Lower lobe of right lung (tissue), 2 donors: ENCODE results near the gene MOXD1. TPM values are rescaled to one million over a fixed set of nuclear protein-coding genes. Genes with fewer than 3 reads are reported as not detected.
"Not testable (repeated sequence)": the region's sequence is repeated elsewhere in the genome, so short reads cannot be mapped to it uniquely, and the experiment has no call there.

Experiments
- ATAC-seq, 2 donors: fragments of 200-7000 bp; cut with Tn5 transposase; one replicate each; pipeline ENCODE4 v1.9.1; 2020 to 2022; ENCODE audit warnings: mild to moderate bottlenecking in 2 of 2, moderate library complexity in 2 of 2
- DNase-seq: peaks from one replicate; pipeline ENCODE4 v3.0.0-alpha.2; 2020
- H3K27ac ChIP-seq: fragments of 200-600 bp; one replicate; pipeline ENCODE4 v1.8.0; 2022
- H3K27me3 ChIP-seq: fragments of 200-600 bp; one replicate; pipeline ENCODE4 v1.8.0; 2022; ENCODE audit warnings: low read depth
- H3K36me3 ChIP-seq: fragments of 200-600 bp; one replicate; pipeline ENCODE4 v1.8.0; 2022; ENCODE audit warnings: mild to moderate bottlenecking
- H3K4me1 ChIP-seq: fragments of 200-600 bp; one replicate; pipeline ENCODE4 v1.8.0; 2022
- H3K4me3 ChIP-seq: fragments of 200-600 bp; one replicate; pipeline ENCODE4 v1.8.0; 2022; ENCODE audit warnings: mild to moderate bottlenecking
- H3K9me3 ChIP-seq: fragments of 200-600 bp; one replicate; pipeline ENCODE4 v1.8.0; 2022
- intact Hi-C: fragments of 100-400 bp; cut with DNase I; formaldehyde crosslinking; loops from one replicate; pipeline ENCODE4 v1.11.0; 2022
- total RNA-seq: library from RNA; stranded (reverse); fragmentation: NEBNext Ultra II Directional; extraction: Animal tissue kit (Norgen Biotek cat#: 25700); gene quantifications from one replicate; pipeline ENCODE4 v1.2.1, GENCODE V29; 2021
- TF ChIP-seq, protein P1 (sequence below): fragments of 200-600 bp; IDR thresholded peaks from one replicate; pipeline ENCODE4 v1.8.0; 2022; ENCODE audit warnings: antibody characterized with exemption, mild to moderate bottlenecking
- donor health status: DM: no; HTN: yes; CAD: no; lungs with severe emphysema.

The MOXD1 gene
- total RNA-seq, 1 donor from 2014 or later = 13.4 TPM

DNA sequence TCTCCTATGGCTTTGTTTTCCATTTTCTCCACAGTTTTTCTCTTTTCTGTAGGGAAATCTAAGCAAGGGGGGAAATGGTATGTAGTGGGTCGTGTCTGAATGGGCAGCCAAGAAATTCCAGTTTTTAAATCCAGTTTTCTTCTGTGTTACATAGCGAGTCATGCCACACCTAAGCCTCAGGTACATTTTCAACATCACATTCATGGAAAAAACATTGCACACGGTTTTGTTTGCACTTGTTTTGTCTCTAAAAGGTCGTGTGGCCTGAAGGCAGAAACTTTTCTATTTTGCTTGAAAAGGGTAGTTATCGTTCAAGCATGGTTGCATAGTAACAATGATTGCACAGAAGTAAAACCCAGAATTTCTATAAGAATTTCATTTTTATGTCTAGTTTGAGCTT lies 70.5 kb downstream of the MOXD1 start:
- TF ChIP-seq, protein P1, sequence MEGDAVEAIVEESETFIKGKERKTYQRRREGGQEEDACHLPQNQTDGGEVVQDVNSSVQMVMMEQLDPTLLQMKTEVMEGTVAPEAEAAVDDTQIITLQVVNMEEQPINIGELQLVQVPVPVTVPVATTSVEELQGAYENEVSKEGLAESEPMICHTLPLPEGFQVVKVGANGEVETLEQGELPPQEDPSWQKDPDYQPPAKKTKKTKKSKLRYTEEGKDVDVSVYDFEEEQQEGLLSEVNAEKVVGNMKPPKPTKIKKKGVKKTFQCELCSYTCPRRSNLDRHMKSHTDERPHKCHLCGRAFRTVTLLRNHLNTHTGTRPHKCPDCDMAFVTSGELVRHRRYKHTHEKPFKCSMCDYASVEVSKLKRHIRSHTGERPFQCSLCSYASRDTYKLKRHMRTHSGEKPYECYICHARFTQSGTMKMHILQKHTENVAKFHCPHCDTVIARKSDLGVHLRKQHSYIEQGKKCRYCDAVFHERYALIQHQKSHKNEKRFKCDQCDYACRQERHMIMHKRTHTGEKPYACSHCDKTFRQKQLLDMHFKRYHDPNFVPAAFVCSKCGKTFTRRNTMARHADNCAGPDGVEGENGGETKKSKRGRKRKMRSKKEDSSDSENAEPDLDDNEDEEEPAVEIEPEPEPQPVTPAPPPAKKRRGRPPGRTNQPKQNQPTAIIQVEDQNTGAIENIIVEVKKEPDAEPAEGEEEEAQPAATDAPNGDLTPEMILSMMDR = no peak
- DNase-seq (no peak), ATAC-seq (no peak)
- Histone ChIP-seq H3K36me3 (no peaks in the 10 kb centered on the region), H3K27ac (no peak overlapping the region), H3K4me1 (no peaks in the 10 kb centered on the region), H3K9me3 (no peaks in the 10 kb centered on the region), H3K4me3 (no peak overlapping the region), H3K27me3 (no peaks in the 10 kb centered on the region)
- intact Hi-C loops = no loop called here

DNA sequence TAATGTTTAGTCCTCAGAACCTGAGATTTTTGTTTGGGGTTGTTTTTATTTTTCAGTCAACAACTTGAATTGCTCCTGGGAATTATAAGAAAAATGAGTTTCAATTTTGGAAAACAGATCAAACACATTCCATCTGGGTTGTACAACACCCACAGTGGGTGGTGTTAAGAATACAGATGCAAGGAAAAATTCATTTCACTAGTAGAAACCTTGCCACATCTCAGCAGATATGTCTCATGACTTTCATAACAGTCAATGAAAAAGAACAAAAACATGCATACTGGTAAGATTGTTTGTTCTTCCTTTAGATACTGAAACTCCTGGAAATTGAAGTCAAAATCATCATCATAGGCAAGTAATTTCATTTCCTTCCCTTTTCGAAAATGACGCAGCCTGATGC lies 78.9 kb downstream of the MOXD1 start:
- Histone ChIP-seq H3K9me3 (peaks cover 4% of the 10 kb centered on the region), H3K36me3 (no peaks in the 10 kb centered on the region), H3K4me1 (no peaks in the 10 kb centered on the region), H3K27ac (no peak overlapping the region), H3K27me3 (no peaks in the 10 kb centered on the region), H3K4me3 (no peak overlapping the region)
- no peak for ATAC-seq
- DNase-seq = no peak
- TF ChIP-seq, protein P1 = no peak
- intact Hi-C loops = no loop called here

DNA sequence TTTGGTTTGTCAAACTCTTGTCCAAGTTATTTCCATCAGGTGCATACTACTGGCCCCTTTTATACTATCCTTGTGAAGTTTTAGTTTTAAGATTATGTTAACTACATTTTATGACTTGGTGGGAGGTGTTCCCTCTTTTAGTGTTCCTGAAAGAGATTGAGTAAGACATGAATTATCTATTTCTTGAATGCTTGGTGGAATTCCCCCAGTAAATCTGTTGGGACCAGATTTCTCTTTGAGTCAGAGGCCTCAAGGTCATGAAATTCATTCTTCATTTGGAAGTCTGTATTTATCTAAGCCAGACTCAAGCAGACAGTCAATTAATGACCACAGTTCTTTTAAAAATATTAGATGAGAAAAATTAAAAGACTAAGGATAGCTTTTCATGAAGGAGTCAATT lies 81.3 kb downstream of the MOXD1 start:
- Histone ChIP-seq H3K4me1 (no peaks in the 10 kb centered on the region), H3K36me3 (no peaks in the 10 kb centered on the region), H3K27me3 (no peaks in the 10 kb centered on the region), H3K9me3 (peaks cover 15% of the 10 kb centered on the region), H3K27ac (no peak overlapping the region), H3K4me3 (no peak overlapping the region)
- TF ChIP-seq, protein P1 = no peak
- DNase-seq = no peak
- intact Hi-C loops = no loop called here
- ATAC-seq = no peak

DNA sequence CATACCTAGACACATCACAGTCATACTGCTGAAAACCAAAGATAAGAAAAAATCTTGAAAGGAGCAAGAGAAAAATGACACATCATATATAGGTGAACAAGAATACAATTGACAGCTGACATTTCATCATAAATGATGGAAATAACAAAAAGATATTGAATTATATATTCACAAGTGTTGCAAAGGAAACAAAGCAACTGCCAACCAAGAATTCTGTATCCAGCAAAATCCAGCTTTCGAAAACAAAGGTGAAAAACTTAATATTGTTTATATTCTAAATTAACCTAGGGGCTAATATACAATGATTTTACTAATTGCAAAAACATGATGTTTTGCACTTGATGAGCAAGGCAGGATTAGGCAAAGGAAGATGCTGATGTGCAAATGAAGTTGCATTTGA lies 84.3 kb downstream of the MOXD1 start:
- no peak for ATAC-seq
- Histone ChIP-seq H3K9me3 (peaks cover 15% of the 10 kb centered on the region), H3K4me3 (no peak overlapping the region), H3K36me3 (no peaks in the 10 kb centered on the region), H3K4me1 (no peaks in the 10 kb centered on the region), H3K27me3 (no peaks in the 10 kb centered on the region), H3K27ac (no peak overlapping the region)
- no peak for DNase-seq
- TF ChIP-seq, protein P1 = no peak
- intact Hi-C loops = no loop called here

DNA sequence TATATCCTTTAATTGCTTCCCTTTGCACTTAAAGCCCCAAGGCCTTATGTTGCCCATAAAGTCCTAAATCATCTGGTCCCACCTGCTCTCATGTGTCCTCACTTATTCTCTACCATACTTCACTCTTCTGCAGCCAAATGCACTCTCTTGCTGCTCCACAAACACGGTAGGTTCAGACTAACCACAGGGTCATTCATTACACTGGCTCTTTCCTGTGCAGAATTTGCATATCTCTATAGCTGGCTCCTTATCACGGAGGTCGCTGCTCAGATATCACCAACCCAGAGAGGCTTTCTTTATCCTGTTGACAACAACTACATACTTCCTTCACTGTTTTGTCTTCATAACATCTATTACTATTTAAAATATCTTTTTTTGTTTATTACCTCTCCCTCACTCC lies 86.8 kb downstream of the MOXD1 start:
- TF ChIP-seq, protein P1 = no peak
- H3K27me3 ChIP-seq = no peaks in the 10 kb centered on the region
- no peak overlapping the region for H3K4me3 ChIP-seq
- intact Hi-C loops = no loop called here
- no peaks in the 10 kb centered on the region for H3K36me3 ChIP-seq
- peaks cover 15% of the 10 kb centered on the region for H3K9me3 ChIP-seq
- ATAC-seq = no peak
- H3K27ac ChIP-seq = no peak overlapping the region
- DNase-seq = no peak
- no peaks in the 10 kb centered on the region for H3K4me1 ChIP-seq

DNA sequence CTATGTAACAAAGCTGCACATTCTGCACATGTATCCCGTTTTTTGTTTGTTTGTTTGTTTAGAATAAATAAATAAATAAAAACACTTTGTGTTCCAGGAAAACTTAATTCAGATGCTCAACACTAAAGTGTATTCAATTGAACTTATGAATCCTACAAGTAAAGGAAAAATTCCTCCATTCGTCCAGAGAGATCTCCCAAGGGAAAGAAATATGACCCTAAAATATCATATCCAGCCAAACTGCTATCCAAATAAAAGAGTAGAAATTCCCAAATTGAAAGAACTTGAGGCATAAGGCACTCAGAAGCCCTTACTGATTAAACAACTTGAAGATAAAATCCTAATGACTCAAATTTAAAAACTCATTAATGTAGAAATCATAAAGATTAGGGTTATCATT lies 90.4 kb downstream of the MOXD1 start:
- H3K27ac ChIP-seq = no peak overlapping the region

DNA sequence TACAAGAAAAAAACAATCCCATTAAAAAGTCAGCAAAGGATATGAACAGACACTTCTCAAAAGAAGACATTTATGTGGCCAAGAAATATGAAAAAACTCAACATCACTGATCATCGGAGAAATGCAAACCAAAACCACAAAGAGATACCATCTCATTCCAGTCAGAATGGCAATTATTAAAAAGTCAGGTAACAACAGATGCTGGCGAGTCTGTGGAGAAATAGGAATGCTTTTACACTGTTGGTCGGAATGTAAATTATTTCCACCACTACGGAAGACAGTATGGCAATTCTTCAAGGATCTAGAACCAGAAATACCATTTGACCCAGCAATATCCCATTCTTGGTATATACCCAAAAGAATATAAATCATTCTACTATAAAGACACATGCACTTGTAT lies 91.1 kb downstream of the MOXD1 start:
- H3K27me3 ChIP-seq, H3K27ac ChIP-seq, intact Hi-C loops, H3K36me3 ChIP-seq, DNase-seq, H3K4me3 ChIP-seq, H3K4me1 ChIP-seq, H3K9me3 ChIP-seq, ATAC-seq: not testable (repeated sequence)

More for the DNA sequence above, 90.4 kb downstream of the MOXD1 start:
- Histone ChIP-seq H3K27me3 (no peaks in the 10 kb centered on the region), H3K4me3 (no peak overlapping the region), H3K4me1 (no peaks in the 10 kb centered on the region), H3K36me3 (no peaks in the 10 kb centered on the region), H3K9me3 (peaks cover 3% of the 10 kb centered on the region)
- DNase-seq (no peak), ATAC-seq (no peak)
- TF ChIP-seq, protein P1 = no peak
- intact Hi-C loops = no loop called here
